Dermis microvascular lymphatic vessel endothelial cell (primary cell): ENCODE data around the gene ZHX3. TPM values are rescaled to one million over a fixed set of nuclear protein-coding genes. Genes with fewer than 3 reads are reported as not detected.

Experiments
- DNase-seq, 2 donors: peaks; one replicate each; pipeline versions ENCODE4 v3.0.0 to v3.0.0-alpha.2; 2010; ENCODE audit warnings: low read depth in 2 of 2
- total RNA-seq: library from RNA; depleted of rRNA; stranded (reverse); fragments of >200 nt; gene quantifications from 2 replicates; pipeline ENCODE4 v1.2.1, GENCODE V29; 2014

Gene ZHX3
- total RNA-seq, 1 donor from 2014 or later = 6.2 TPM

DNA sequence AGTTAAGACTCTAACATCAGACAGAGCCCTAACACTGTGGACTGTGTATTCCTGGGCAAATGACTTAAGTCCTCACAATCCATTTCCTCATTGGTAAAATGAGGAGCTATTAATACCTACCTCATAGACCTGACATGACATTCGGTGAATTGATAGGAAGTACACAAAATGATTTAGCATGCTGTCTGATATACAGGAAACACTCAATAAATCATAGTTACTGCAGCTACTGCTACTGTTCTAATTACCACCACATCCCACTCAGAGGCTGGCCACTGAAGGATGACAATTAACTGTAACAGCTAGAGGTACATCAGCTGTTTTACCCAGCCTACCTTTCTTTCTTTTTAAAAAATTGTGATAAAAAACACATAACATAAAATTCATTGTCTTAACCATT, 92.4 kb downstream of the ZHX3 start:
- peak in 1 of 2 donors; percentile 40 for DNase-seq

DNA sequence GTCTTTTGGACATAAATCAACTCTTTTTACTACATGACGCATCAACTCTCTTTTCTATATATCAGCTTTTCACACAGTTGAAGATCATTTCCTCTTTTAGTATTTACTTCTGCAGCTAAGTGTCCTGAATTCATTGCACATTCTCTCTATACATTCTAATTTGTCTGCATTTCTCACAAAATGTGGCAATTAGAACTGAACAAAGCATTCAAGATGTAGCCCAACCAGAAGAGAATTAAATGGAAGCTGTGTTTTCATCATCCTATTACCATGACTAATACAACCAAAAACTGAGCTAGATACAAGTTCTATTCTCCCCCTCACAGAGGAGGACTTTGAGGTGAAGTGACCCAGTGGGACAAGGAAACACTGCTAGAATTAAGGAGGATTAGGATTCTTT, 93.2 kb downstream of the ZHX3 start:
- no peak for DNase-seq

DNA sequence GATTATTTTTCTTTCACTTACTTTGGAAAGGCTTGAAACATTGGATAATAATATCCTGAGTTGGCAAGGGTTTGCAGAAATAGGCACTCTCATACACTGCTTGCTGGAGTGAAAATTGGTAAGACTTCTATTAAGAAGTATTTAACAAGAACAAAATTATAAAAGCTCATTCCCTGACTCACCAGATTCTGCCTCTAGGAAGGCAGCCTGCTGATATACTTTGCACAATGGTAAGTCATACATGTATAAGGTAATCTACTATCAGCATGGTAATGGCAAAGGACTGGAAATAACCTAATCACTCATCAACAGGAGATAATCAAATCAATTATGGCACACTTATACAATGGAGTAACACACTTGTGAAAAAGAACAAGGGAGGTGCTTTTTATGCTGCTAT, 94.4 kb downstream of the ZHX3 start:
- DNase-seq = no peak

DNA sequence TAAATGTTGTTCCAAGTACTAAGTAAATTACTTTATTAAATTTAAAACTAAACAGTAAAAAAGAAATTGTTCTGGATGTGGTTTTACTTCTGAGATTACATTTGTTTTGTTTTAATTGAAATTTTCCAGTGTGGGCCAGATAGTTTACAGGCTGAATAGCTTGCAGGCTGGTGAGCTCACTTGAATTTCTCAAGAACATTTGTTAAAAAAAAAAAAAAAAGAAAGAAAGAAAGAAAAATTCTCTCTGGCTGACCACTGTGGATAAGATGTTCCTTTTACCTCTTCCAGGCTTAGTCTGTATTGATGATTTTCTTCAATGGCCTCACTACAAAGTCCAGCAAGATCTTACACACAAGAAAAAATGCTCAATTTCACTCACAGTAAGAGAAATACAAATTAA, 94.8 kb downstream of the ZHX3 start:
- no peak for DNase-seq

DNA sequence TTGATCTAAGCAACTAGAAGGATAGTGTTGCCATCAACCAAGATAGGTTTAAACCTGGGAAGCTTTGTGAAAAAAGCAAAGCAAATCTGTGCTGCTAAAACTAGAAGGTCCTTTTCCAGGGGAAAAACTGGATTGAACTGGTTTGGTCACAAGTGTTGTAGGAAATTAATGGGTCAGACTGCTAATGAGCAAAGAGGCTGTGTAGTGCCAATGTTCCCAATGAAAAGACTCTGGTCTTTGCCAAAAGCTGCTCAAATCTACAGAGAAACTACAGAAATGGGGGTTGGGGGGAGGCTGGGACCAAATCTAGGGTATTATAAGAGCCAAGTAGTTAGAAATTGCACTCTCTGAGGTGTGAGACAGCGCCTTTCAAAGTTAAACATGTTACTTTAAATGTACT, 95.2 kb downstream of the ZHX3 start:
- DNase-seq = no peak

DNA sequence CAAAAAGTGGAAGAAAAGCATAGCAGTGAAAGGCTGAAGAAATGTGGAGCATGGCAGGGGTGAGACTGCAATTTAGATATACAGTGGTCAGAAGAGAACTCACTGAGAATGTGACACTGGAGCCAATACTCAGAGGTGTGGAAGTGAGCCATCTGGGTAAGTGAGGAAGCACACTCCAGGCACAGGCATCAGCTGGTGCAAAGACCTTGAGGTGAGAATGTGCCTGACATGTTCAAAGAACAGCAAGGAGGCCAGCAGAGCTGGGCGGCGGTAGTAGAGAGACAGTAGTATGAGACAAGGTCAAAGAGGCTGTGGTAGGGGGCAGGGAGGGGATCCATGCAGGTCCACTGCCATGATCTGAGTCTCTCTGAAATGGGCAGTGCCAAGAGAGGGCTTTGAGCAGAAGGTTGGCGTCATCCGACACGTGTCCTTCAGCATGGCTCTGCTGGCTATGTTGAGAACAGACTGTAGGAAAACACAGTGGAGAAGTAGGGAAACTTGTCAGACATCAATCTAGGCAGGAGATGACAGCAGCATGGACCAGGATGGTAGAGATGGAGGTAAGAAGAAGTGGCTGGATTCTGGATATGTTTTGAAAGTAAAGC, 95.8 kb downstream of the ZHX3 start:
- DNase-seq = no peak

DNA sequence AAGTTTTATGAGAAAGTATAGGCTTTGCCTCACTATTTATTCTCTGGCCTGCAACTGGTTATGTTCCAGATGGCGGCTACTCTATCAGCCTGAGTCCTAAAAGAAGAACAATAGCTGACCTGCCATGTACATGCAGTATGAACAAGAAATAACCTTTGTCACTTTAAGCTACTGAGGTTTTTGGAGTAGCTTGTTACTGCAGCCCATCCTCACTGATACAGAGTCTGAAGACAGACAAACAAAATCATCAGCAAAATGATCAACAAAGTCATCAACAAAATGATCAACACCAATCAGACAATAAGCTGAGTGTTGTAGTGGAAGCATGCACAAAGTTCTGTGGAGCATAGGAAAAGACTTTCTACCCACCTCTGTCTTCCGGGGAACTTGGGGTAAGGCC, 97.7 kb downstream of the ZHX3 start:
- DNase-seq = no peak

DNA sequence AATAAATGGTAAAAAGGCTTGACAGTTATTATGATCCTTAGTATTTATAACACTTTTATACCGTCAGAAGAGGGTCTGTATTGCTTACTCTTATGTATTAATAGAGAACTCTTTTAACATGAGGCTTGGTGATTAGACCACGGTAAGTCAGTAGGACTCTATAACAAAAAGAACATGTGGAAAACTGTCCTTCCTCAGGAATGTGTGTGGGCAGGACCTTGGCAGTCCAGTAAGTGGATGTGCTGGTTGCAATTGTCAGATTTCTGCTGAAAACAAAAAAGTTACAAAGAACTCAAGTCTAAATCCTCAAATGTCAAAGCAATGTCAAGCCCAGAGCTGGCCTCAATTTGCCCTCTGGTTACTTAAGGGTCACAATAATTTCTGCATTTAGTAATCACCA, 99.1 kb downstream of the ZHX3 start:
- no peak for DNase-seq

DNA sequence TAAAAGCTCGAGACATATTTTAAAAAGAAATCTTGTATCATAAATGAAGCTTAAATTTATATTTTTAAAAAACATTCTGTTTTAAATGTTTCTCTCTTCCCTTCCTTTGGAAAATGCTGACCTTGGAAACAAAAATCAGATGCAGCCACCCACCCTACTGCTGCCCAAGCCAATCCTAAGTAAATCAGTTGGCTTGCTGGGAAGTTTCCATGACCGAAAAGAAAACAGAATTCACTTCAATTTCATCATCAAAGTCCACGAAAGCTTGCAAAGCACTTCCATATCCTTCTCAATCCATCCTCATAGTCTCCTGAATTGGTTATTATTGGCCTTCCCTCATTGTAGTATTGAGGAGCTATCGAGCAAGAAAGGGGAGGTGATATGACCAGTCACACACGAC, 100.1 kb downstream of the ZHX3 start:
- DNase-seq = no peak

DNA sequence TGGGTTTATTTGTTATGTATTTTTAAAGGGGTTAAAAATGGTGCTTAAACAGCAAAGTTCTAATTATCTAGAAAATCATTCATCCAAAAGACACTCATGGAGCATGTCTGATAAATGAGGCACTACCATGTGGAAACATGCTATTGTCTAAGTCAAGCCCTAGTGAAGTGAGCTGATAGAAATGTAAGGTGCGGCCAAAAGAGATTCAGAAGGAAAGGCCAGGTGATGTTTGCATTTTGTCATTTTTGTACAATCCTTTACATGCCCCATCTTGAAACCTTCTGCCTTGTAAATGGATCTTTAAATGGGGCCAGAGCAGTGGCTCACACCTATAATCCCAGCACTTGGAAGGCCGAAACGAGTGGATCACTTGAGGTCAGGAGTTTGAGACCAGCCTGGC, 102.9 kb downstream of the ZHX3 start:
- DNase-seq = no peak

DNA sequence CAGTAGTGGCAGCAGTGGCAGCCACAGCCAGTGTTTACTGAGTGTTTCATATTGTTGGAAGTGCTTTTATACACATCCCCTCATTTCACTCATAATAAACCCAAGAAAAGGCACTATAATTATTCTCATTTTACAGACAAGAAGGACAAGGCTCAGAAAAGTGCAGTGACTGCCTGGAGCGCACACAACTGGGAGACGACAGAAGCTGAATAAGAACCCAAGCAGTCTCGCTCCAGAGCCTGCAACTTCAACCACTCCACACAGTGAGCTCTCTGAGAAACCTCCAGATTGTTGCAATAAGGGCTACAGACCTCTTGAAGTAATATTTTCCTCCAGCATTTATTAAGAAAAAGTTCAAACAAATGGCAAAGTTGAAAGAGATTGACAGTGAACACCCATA, 103.3 kb downstream of the ZHX3 start:
- DNase-seq = no peak

DNA sequence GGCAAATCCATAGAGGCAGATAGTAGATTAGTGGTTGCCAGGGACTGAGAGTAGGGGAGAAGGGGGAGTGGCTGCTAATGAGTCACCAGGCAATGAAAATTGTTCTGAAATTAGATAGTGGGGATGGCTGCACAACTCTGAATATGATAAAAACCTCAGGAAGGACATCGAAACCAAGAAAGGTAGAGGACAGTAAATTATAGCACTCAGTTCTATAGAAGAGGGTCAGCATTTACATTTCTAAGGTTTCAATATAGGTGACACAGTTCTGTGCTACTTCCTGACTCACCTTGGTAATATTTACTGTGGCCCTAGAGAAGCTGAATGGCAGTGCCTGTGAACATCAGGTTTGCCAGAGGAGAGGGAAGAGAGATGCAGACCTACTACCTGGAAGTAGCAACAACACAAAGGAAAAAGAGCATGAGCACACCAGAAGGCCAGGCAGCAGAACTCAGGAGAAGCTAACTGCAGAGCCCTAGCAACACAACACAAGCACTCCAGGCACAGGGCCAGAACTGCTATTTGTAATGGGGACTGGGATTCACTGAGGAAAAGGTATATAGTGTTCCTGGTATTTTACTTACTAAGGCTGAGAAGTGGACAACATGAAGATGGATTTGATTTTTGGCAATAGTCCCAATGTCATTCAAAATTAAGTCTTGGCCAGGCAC, 104.2 kb downstream of the ZHX3 start:
- DNase-seq = peak in 1 of 2 donors; percentile 34

DNA sequence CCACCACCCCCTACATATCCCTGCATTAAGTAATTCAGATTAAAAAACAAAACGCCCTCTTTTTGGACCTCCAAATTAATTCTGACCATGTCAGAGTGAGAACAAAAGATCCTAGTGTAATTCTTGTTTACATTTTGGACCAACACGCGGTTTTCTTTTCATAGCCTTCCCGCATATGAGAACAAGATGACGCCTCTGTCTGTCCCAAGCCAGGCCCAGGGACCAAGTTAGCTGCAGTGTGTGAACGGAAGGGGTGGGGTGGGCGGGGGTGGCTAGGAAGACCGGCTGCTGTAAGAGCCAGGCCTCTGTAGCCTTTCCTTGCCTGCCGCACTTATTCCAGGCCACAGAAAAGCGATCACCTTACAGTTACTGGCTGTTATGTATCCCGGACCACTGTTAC, 112.2 kb downstream of the ZHX3 start:
- no peak for DNase-seq

DNA sequence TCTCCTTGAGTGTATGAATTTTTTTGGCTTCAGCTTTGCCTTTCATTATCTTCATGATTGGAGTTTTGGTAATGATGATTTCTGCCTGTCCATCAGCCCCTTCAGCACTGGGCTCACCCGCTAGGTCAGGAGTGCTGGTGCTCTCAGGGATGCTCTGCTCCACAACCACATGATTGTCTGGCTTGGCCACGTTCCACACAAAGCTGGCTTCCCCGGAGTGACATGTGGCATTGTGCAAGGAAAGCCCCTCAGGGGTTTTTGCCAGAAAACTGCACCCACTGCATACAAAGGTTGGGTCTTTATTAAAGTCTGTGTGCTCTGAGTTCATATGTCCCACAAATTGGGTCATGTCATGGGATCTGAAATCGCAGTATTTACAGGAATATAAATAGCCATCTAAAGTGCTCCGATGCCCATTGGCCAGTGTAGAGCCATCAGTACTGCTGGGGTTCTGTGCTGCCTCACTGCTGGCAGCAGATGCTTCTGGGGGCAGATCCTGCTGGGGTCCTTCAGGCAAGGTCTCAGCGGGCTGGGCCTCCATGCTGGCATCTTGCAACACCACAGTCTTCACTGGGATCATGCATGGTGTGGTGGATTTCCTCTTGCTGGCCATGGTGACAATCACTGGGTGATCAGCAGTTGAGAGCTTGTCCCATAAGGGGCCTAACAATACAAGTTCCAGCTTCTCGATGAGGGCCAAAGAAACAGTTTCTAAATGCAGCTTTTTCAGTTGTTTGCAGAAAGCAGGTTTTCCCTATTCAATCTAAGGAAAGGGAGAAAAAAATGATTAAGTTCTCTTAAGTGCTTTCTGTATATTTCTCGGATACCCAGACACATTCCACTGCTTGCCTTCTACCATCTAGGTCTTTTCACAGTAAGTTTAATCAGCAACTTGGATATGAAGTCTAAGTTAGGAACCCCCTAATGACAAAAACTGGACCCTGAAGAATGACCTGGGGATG, 112.9 kb downstream of the ZHX3 start:
- DNase-seq = no peak

DNA sequence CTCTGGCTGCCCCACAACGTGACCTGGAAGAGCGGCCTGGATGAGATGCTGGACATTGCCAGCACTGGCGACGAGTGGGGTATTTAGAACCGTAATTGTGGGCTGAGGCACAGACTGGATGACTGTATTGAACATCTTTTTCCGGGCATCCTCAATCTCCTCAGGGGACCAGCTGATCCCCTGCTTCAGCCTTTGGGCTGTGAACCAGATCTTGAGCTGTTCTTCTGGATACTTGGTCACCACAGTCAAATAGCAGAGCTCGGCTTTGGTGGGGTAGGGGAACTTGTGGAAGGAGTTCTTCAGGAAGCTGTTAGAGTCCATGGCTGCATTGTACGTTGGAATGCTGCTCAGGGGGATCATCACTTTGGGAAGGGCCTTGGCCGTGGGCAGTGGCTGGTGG, 113.9 kb downstream of the ZHX3 start:
- no peak for DNase-seq

DNA sequence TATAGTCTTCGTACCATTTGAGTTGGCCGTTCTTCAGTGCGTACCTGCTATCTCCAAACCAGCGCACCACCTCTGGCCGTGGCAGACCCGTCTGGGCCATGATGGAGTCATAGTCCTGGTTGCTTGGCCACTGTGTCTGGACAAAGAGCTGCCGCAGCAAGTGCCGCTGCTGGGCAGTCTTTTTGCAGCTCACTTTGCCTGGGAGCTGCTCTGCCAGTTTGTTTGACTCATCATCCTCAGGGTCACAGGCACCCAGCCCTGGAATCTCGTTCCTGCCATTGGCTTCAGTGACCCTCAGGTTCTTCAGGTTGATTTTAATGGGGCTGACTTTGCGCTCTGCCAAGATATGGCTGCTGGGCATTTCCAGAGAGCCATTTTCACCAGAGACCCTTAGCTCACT, 115.1 kb downstream of the ZHX3 start:
- DNase-seq = no peak

DNA sequence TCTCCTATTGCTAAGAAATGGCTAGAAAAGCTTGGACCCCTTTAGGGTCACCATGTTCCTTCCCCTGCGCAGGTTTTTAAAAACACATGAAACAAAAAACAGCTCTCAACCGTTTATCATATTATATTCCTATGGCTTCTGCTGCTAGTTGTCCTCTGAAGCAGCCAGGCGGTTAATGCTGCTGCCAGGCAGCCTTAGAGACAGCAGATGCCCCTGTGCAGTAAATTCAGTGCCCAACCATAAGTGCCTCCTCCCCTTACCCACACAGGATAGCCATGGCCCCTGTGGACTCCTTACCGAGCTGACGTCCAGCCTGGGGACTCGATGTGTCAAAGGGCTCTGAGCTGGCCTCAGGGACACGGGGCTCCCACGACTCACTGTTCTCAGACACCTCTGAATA, 115.8 kb downstream of the ZHX3 start:
- no peak for DNase-seq

DNA sequence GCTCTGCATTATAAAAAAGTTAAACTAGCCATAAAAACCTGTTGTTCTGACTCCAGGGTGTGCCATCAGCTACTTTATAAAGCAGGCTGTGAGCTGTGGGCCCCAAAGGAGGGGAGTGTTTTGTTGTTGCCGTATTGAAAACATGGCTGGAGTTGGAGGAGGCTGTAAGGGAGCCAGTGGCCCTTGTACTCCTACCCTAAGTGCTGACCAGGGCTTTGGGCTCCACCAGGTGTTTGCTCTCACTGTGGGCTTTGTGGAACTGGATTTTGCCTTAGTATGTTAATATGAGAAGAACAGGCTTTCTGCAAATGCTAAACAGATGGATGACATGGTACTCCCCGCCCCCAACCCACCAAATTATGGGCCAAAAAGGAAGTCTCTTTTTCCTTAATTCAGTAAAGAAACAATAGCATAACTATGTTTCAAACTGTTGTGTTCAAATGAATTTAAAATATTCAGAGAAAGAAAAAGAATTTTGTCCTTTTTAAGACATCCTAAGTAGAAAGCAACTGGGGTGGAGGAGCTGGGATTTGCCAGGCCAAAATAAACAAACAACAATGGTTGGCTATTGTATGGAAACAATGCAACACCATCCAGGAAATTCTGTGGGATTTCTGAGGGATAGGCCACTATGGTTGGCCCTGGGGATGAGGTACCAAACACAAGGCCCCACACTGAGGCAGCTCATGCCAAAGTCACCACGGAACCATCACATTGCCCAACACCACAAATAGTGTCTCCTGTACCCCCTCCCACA, 116.9 kb downstream of the ZHX3 start:
- peak; percentile 62 to 83 for DNase-seq

DNA sequence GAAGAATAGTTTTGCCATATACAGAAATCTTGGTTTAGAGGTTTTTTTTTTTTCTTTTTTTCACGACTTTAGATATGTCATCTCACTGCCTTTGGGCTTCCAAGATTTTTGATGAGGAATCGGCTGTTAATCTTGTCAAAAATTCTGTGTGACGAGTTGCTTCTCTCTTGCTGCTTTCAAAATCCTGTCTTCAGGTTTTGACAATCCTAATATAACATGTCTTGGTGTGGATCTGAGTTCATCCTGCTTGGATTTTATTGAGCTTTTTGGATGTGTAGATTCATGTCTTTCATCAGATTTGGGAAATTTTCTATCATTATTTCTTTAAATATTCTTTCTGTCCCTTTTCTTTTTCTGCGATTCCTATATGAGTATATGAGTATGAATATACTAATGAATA, 119.1 kb downstream of the ZHX3 start:
- DNase-seq = no peak

DNA sequence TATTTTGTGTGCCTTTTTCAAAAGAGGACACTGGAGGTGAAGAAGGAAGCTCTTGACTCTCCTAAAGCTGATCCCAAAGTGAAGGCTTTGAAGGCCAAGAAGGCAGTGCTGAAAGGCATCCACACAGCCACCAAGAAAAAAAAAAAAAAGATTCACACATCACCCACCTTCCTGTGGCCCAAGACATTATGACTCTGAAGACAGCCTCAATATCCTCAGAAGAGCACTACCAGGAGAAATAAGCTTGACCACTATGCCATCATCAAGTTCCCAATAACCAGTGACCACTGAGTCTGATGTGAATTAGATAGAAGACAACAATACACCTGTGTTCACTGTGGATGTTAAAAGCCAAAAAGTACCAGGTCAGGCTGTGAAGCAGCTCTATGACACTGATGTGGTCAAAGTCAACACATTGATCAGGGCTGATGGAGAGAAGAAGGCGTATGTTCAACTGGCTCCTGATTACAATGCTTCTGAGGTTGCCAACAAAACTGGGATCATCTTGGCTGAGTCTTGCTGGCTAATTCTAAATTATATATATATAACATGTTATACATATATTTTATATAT, 120.8 kb downstream of the ZHX3 start:
- no peak for DNase-seq

DNA sequence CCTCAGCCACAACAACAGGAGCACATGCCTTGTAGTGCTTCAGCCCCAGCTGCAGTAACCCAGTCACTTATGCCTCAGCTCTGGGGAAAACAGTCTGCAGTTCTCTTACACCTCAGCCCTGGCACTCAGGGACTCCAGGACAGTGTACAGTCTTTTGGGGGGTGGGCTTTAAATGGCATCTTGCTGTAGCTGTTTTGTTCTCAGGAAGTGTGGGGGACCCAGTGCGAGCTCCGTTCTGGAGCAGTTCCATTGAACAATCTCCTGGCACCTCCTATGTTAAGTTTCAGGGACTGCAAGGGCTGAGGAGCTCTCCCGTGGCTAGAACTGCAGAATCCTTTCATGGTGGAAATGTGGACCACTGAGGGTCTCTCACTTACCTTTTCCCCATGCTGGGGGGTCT, 125.0 kb downstream of the ZHX3 start:
- DNase-seq = no peak
